ENCODE data around the gene SPATA19.

Gene SPATA19

GRCh38 chr11:133818302-133818701 is 27.0 kb downstream of the SPATA19 start:
- no peak for DNase-seq (ENCODE audit: low read depth in 2 of 2)

- no peak for DNase-seq (ENCODE audit: low read depth in 2 of 2)
These were observed 27.9 kb downstream of the SPATA19 start for GRCh38 chr11:133817449-133817848.

GRCh38 chr11:133816146-133816870 is 29.0 kb downstream of the SPATA19 start:
- DNase-seq (ENCODE audit: low read depth in 2 of 2), result no peak

GRCh38 chr11:133815636-133816035 is 29.7 kb downstream of the SPATA19 start:
- DNase-seq (ENCODE audit: low read depth in 2 of 2), result no peak

- DNase-seq (ENCODE audit: low read depth in 2 of 2), result no peak
These were observed 30.7 kb downstream of the SPATA19 start for GRCh38 chr11:133814588-133815100.

GRCh38 chr11:133811850-133812685 is 33.2 kb downstream of the SPATA19 start:
- DNase-seq (ENCODE audit: low read depth in 2 of 2), result no peak

GRCh38 chr11:133810766-133811165 is 34.5 kb downstream of the SPATA19 start:
- DNase-seq (ENCODE audit: low read depth in 2 of 2), result no peak

- no peak for DNase-seq (ENCODE audit: low read depth in 2 of 2)
These were observed 35.5 kb downstream of the SPATA19 start for GRCh38 chr11:133809569-133810491.

GRCh38 chr11:133808393-133809140 is 36.7 kb downstream of the SPATA19 start:
- no peak for DNase-seq (ENCODE audit: low read depth in 2 of 2)

- DNase-seq (ENCODE audit: low read depth in 2 of 2), result no peak
These were observed 42.3 kb downstream of the SPATA19 start for GRCh38 chr11:133803026-133803425.

- DNase-seq (ENCODE audit: low read depth in 2 of 2), result no peak
These were observed 44.0 kb downstream of the SPATA19 start for GRCh38 chr11:133801356-133801755.

GRCh38 chr11:133800666-133801065 is 44.6 kb downstream of the SPATA19 start:
- no peak for DNase-seq (ENCODE audit: low read depth in 2 of 2)

GRCh38 chr11:133797554-133797953 is 47.8 kb downstream of the SPATA19 start:
- no peak for DNase-seq (ENCODE audit: low read depth in 2 of 2)

- no peak for DNase-seq (ENCODE audit: low read depth in 2 of 2)
These were observed 49.1 kb downstream of the SPATA19 start for GRCh38 chr11:133796043-133796795.

GRCh38 chr11:133795088-133795487 is 50.2 kb downstream of the SPATA19 start:
- no peak for DNase-seq (ENCODE audit: low read depth in 2 of 2)

- DNase-seq (ENCODE audit: low read depth in 2 of 2), result no peak
These were observed 51.1 kb downstream of the SPATA19 start for GRCh38 chr11:133794205-133794604.

- DNase-seq (ENCODE audit: low read depth in 2 of 2), result no peak
These were observed 51.9 kb downstream of the SPATA19 start for GRCh38 chr11:133793271-133794035.

GRCh38 chr11:133790995-133791394 is 54.3 kb downstream of the SPATA19 start:
- DNase-seq (ENCODE audit: low read depth in 2 of 2), result no peak

Data from activated CD4-positive, alpha-beta T cell treated with anti-CD3 and anti-CD28 coated beads for 24 hours (primary cell).